Activated CD4-positive, alpha-beta T cell treated with anti-CD3 and anti-CD28 coated beads, Interleukin-2, amount 10 ng/mL, durations not matched to agents 7 days and 5 days (primary cell): ENCODE data around the gene PLCH2. TPM values are rescaled to one million over a fixed set of nuclear protein-coding genes. Genes with fewer than 3 reads are reported as not detected.

Source experiments
- CTCF ChIA-PET: fragments of 350-600 bp; sonication (Branson Sonifier 250); formaldehyde crosslinking; loops from one replicate; lab custom pipeline; 2021; ENCODE audit warnings: antibody characterized with exemption; lab: Charles Lee
- POLR2A ChIA-PET: fragments of 350-600 bp; sonication (Branson Sonifier 250); formaldehyde crosslinking; loops from one replicate; lab custom pipeline; 2021; ENCODE audit warnings: antibody characterized with exemption; lab: Charles Lee
- DNase-seq: peaks from one replicate; pipeline ENCODE4 v3.0.0-alpha.2; 2020
- H3K27ac Mint-ChIP-seq: one replicate; pipeline ENCODE4 v1.8.0; 2021; ENCODE audit warnings: mild to moderate bottlenecking, moderate library complexity, mixed read lengths
- H3K27me3 Mint-ChIP-seq: one replicate; pipeline ENCODE4 v1.8.0; 2021; ENCODE audit warnings: mixed read lengths
- H3K36me3 Mint-ChIP-seq: one replicate; pipeline ENCODE4 v1.8.0; 2021; ENCODE audit warnings: low read depth, mixed read lengths
- H3K4me1 Mint-ChIP-seq: one replicate; pipeline ENCODE4 v1.8.0; 2021; ENCODE audit warnings: mixed read lengths
- H3K4me3 Mint-ChIP-seq: one replicate; pipeline ENCODE4 v1.8.0; 2021; ENCODE audit warnings: mild to moderate bottlenecking, moderate library complexity, mixed read lengths
- H3K9me3 Mint-ChIP-seq: one replicate; pipeline ENCODE4 v1.8.0; 2021; ENCODE audit warnings: mixed read lengths
- total RNA-seq, 2 experiments: library from RNA; stranded (reverse); gene quantifications; one replicate each; pipeline ENCODE4 v1.2.3, GENCODE V29; 2021

PLCH2 gene
- total RNA-seq, 2 experiments from 2014 or later, result 16.7 to 21.1 TPM

DNA sequence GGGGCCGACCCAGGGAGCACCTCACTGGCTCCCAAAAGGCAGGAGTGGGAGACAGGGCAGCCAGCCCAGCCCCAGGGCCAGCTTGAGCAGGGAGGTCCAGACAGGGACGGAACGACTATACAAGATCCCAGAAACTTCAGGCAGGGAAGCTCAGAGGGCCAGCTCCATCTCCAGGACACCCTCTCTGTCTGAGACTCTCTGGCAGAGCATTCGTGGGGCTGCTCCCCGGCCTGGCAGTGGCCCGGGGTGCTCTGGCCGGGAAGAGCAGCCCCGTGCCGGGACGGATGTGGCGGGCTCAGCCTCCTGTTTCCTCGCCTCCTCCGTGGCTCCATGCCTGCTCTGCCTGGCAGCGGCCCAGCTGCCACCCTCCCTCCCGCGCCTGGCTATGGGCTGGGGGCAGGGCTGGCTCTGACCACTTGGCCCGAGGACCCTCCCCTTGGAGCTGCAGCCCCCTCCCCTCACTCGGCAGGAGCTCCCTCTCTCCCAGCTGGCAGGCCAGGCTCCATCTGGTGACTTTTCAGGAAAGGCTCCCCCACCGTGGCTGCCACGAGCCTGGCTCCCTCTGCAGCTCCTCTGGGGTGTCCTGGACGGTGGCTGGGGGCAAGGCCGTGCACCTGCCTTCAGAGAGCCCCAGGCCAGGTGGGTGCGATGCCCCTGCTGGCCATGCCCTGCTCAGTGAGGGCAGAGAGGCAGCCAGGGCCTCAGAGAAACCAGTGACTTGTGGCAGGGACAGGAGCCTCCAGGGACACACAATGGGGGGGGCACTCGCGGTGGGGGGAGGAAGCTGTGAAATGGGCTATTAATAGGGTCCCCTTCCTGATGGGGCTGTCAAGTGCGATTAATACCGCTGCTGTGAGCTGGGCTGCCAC lies 5.6 kb upstream of the PLCH2 start:
- H3K36me3 Mint-ChIP-seq, result no peaks in the 10 kb centered on the region
- no peak for DNase-seq
- no peak overlapping the region for H3K27ac Mint-ChIP-seq
- H3K4me1 Mint-ChIP-seq, result no peaks in the 10 kb centered on the region
- H3K9me3 Mint-ChIP-seq, result no peaks in the 10 kb centered on the region
- H3K4me3 Mint-ChIP-seq, result no peak overlapping the region
- POLR2A ChIA-PET, result no interaction called here
- no peaks in the 10 kb centered on the region for H3K27me3 Mint-ChIP-seq
- CTCF ChIA-PET, result interaction anchor here (1.1 kb wide), 1 partner anchor 9 kb away, joined by 3 read pairs; no protein-coding TSS in a partner anchor

GRCh38 chr1:2471159-2471471 lies 5.0 kb upstream of the PLCH2 start:
- H3K4me1 Mint-ChIP-seq, result no peaks in the 10 kb centered on the region
- no peaks in the 10 kb centered on the region for H3K27me3 Mint-ChIP-seq
- no peaks in the 10 kb centered on the region for H3K9me3 Mint-ChIP-seq
- DNase-seq, result no peak
- no peak overlapping the region for H3K4me3 Mint-ChIP-seq
- no peak overlapping the region for H3K27ac Mint-ChIP-seq
- ChIA-PET CTCF (interaction anchor here (1.1 kb wide), 1 partner anchor 10 kb away, joined by 3 read pairs; no protein-coding TSS in a partner anchor), POLR2A (no interaction called here)
- no peaks in the 10 kb centered on the region for H3K36me3 Mint-ChIP-seq

DNA sequence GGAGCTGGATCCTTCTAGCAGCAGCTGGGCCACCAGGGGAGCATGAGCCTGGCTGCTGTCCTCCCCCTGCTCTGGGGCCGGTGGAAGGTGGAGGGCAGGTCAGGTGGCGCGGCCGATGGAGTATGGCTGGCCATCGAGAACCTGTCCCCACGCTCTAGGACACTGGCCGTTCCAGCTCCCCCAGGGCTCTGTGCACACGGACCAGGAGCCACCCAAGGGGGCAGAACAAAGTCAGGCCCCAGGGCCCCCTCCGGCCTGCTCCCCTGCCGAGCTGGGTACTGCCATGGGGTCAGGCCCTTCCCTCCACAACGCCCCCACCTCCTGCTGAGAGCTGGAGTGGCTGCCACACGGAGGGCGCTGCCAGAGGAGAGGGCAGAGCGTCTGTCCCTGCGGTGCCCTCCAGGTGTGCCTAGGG lies 4.5 kb upstream of the PLCH2 start:
- Mint-ChIP-seq H3K27me3 (no peaks in the 10 kb centered on the region), H3K27ac (no peak overlapping the region), H3K36me3 (no peaks in the 10 kb centered on the region), H3K9me3 (no peaks in the 10 kb centered on the region), H3K4me3 (no peak overlapping the region), H3K4me1 (no peaks in the 10 kb centered on the region)
- CTCF ChIA-PET, result no interaction called here
- DNase-seq, result no peak
- POLR2A ChIA-PET, result no interaction called here

DNA sequence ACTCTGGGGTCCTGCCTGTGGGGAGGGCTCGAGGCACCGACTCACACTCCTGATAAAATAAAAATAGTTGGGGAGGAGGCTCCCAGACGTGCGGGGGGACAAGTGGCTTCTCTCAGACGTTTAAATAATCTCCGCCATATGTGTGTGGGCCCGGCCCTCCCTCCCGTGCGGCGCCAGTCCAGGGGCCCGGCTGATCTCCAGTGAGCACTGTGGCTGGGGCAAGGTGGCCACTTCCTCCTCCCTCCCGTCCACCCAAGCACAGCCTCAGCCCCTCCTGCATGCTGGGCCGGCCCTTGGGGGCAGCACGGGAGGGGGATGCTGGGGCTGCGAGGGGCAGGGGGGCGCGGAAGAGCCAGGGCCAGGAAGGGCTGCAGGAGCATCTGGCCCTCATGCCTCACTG lies 4.0 kb upstream of the PLCH2 start:
- H3K4me1 Mint-ChIP-seq, result no peaks in the 10 kb centered on the region
- H3K27ac Mint-ChIP-seq, result no peak overlapping the region
- no peak overlapping the region for H3K4me3 Mint-ChIP-seq
- no peaks in the 10 kb centered on the region for H3K36me3 Mint-ChIP-seq
- H3K27me3 Mint-ChIP-seq, result no peaks in the 10 kb centered on the region
- no peak for DNase-seq
- ChIA-PET POLR2A (no interaction called here), CTCF (no interaction called here)
- H3K9me3 Mint-ChIP-seq, result no peaks in the 10 kb centered on the region

GRCh38 chr1:2472561-2473177 lies 3.4 kb upstream of the PLCH2 start:
- no peaks in the 10 kb centered on the region for H3K36me3 Mint-ChIP-seq
- H3K4me3 Mint-ChIP-seq, result no peak overlapping the region
- no peak overlapping the region for H3K27ac Mint-ChIP-seq
- no peaks in the 10 kb centered on the region for H3K27me3 Mint-ChIP-seq
- no peaks in the 10 kb centered on the region for H3K4me1 Mint-ChIP-seq
- no peak for DNase-seq
- POLR2A ChIA-PET, result no interaction called here
- CTCF ChIA-PET, result no interaction called here
- H3K9me3 Mint-ChIP-seq, result no peaks in the 10 kb centered on the region

DNA sequence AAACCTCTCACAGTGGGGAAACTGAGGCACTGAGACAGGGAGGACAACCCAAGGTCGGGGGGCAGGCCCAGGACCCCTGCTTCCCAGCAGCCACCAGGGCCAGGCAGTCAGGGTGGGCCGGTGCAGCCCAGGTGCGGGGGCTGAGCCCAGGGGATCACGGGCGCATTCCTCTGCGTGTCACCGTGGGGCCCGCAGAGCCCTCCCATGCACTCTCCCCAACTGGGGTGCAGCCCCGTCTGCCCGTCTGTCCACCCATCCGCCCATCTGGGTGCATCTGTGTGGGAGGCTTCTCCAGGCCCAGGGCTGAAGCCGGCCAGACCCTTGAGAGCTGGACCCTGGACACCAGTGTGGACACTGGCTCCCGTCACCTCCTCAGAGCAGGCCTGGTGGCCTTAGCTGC lies 2.9 kb upstream of the PLCH2 start:
- Mint-ChIP-seq H3K4me3 (no peak overlapping the region), H3K27me3 (no peaks in the 10 kb centered on the region), H3K4me1 (no peaks in the 10 kb centered on the region), H3K9me3 (no peaks in the 10 kb centered on the region), H3K27ac (no peak overlapping the region), H3K36me3 (no peaks in the 10 kb centered on the region)
- POLR2A ChIA-PET, result no interaction called here
- no peak for DNase-seq
- CTCF ChIA-PET, result no interaction called here

GRCh38 chr1:2474104-2474844 lies 1.8 kb upstream of the PLCH2 start:
- Mint-ChIP-seq H3K27me3 (no peaks in the 10 kb centered on the region), H3K4me3 (no peak overlapping the region), H3K36me3 (no peaks in the 10 kb centered on the region), H3K27ac (no peak overlapping the region), H3K4me1 (no peaks in the 10 kb centered on the region), H3K9me3 (no peaks in the 10 kb centered on the region)
- CTCF ChIA-PET, result no interaction called here
- POLR2A ChIA-PET, result no interaction called here
- no peak for DNase-seq

DNA sequence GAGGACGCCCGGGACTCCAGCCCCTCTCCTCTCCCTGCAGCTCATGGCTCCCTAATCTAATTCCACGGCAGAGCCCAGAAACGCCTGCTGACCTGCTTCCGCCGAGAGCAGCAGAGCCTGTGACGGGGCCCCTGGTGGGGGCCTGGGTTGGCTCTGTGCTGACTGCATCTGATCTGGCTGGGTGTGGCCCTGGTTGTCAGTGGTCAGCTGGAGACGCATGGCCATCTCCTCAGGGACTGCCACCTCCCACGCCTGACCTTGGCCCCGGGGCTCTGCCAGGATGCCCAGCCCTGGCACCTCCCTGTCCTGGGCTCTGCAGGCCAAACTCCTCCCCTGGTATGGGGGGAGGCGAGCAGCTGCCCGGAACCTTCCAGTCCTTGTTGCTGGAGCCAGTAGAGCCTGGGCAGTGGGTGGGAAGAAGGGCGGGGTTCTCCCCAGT lies 1.1 kb upstream of the PLCH2 start:
- POLR2A ChIA-PET, result no interaction called here
- CTCF ChIA-PET, result no interaction called here
- H3K4me3 Mint-ChIP-seq, result no peak overlapping the region

DNA sequence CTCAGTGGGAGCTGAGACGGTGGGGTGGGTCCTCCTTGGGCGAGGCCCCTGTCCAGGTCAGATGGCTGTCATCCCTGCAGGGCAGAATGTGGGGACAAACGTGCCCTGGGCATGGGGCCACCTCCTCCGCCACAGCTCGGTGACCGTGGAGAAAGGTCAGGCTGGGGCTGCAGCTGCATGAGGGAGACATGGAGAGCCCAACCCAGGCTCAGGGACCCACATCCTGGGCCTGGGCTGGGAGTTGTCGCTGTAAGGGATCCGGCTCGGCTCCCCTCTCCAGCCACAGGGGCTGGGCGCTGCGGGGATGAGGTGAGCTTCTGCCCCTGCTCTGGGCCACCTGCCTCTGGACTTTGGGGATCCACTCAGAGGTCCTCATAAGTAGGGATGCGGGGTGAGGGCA lies 518 bp upstream of the PLCH2 start:
- no peaks in the 10 kb centered on the region for H3K27me3 Mint-ChIP-seq
- H3K4me3 Mint-ChIP-seq, result no peak overlapping the region
- H3K9me3 Mint-ChIP-seq, result no peaks in the 10 kb centered on the region
- no peak for DNase-seq
- H3K27ac Mint-ChIP-seq, result no peak overlapping the region
- H3K4me1 Mint-ChIP-seq, result no peaks in the 10 kb centered on the region
- CTCF ChIA-PET, result no interaction called here
- POLR2A ChIA-PET, result no interaction called here
- no peaks in the 10 kb centered on the region for H3K36me3 Mint-ChIP-seq

More for the DNA sequence above, 1.1 kb upstream of the PLCH2 start:
- no peak overlapping the region for H3K27ac Mint-ChIP-seq
- no peak for DNase-seq
- no peaks in the 10 kb centered on the region for H3K9me3 Mint-ChIP-seq
- H3K27me3 Mint-ChIP-seq, result no peaks in the 10 kb centered on the region
- no peaks in the 10 kb centered on the region for H3K4me1 Mint-ChIP-seq
- H3K36me3 Mint-ChIP-seq, result no peaks in the 10 kb centered on the region

- Mint-ChIP-seq H3K36me3 (no peaks in the 10 kb centered on the region), H3K4me1 (no peaks in the 10 kb centered on the region), H3K4me3 (no peak overlapping the region), H3K9me3 (no peaks in the 10 kb centered on the region), H3K27me3 (no peaks in the 10 kb centered on the region), H3K27ac (no peak overlapping the region)
- no peak for DNase-seq
- CTCF ChIA-PET, result interaction anchor here (1.3 kb wide), 1 partner anchor 17 kb away, joined by 3 read pairs; no protein-coding TSS in a partner anchor
- POLR2A ChIA-PET, result no interaction called here
Observed at GRCh38 chr1:2477309-2477708, 1.2 kb downstream of the PLCH2 start.

DNA sequence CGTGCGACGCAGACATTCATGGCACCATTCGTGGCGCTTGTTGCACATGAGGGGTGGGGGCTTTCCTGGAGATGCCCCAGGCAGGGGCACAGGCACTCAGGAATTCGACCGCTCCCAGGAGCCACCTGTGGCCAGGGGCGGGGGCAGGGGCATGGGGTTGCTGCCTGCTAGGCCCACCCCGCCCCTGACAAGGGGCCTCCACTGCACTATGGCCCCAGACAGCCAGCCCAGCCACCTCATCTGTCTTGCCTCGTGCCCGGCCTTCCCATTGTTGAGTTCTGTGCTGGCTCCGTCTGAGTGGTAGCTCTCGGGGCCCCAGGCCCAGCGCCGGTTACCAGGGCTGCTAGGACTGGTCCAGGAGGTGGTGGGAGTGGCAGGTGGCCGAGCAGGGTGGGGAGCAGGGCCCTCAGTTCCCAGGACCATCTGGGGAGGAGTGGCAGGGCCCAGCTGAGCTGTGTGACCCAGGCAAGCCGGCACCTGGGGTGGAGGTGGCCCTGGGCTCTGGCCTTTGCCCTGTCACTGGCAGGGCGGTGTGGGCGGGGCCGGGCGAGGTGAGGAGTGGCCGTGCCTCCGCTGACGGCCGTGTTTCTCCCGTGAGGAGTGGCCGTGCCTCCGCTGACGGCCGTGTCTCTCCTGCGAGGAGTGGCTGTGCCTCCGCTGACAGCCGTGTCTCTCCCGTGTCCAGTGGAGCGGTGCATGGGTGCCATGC lies 1.9 kb downstream of the PLCH2 start:
- DNase-seq, result no peak
- Mint-ChIP-seq H3K36me3 (no peaks in the 10 kb centered on the region), H3K27me3 (no peaks in the 10 kb centered on the region), H3K4me3 (no peak overlapping the region), H3K4me1 (no peaks in the 10 kb centered on the region), H3K9me3 (no peaks in the 10 kb centered on the region), H3K27ac (no peak overlapping the region)
- POLR2A ChIA-PET, result no interaction called here
- CTCF ChIA-PET, result interaction anchor here (1.3 kb wide), 1 partner anchor 17 kb away, joined by 3 read pairs; no protein-coding TSS in a partner anchor

- no peak for DNase-seq
- Mint-ChIP-seq H3K27me3 (no peaks in the 10 kb centered on the region), H3K36me3 (no peaks in the 10 kb centered on the region), H3K27ac (no peak overlapping the region), H3K9me3 (no peaks in the 10 kb centered on the region), H3K4me3 (no peak overlapping the region), H3K4me1 (no peaks in the 10 kb centered on the region)
- CTCF ChIA-PET, result no interaction called here
- POLR2A ChIA-PET, result no interaction called here
Observed at GRCh38 chr1:2479186-2479585, 3.1 kb downstream of the PLCH2 start.
